ENCODE measurements around the gene SETD6. TPM values are rescaled to one million over a fixed set of nuclear protein-coding genes. Genes with fewer than 3 reads are reported as not detected.

Gene SETD6
- total and polyA plus RNA-seq, 2 of the 13 experiments (the other 11 are each of a cell fraction or from before 2014, with no cell fraction given) = 24.0 to 25.7 TPM

GRCh38 chr16:58548378-58548777 lies 33.1 kb downstream of the SETD6 start:
- Histone ChIP-seq H3K4me3 (replicated peaks in 1 of 3; ENCODE audit: insufficient read depth in 1 of 3, low read depth in 2 of 3, low read length in 3 of 3) (no peak overlapping the region), H4K20me1 (ENCODE audit: insufficient read depth, low read length) (0 out of 2 replicates have a peak, but pooled peaks cover 3% of the 10 kb centered on the region), H3K9me3 (ENCODE audit: low read length) (no peaks in the 10 kb centered on the region), H3K27ac (ENCODE audit: extremely low read length, insufficient read depth, low read length) (no peak overlapping the region), H3K4me1 (ENCODE audit: insufficient read depth, low read length) (no peaks in the 10 kb centered on the region), H3K9ac (ENCODE audit: insufficient read depth, low read depth, low read length) (no peak overlapping the region), H3K27me3 (ENCODE audit: control insufficient read depth in 1 of 2, insufficient read depth in 2 of 2, low read length in 2 of 2) (no peaks in the 10 kb centered on the region), H3K4me2 (ENCODE audit: low read depth, low read length) (no peak overlapping the region), H3K79me2 (ENCODE audit: insufficient read depth, low read length) (no peaks in the 10 kb centered on the region), H2AFZ (ENCODE audit: low read length) (no peak overlapping the region), H3K36me3 (replicated peaks in 1 of 2; ENCODE audit: control insufficient read depth in 1 of 2, insufficient read depth in 2 of 2, low read length in 2 of 2) (peaks cover 35 to 97% of the 10 kb centered on the region in 2 experiments)
- no peak for ATAC-seq
- WGBS (ENCODE audit: low lambda C conversion rate) = 92% methylated on average over 2 of the region's 2 CpGs
- no peak for TF ChIP-seq ZNF12 (CRISPR knock-in tag; IDR thresholded peaks at IDR 0.05)
- no peak for TF ChIP-seq ZNF777 (CRISPR knock-in tag; IDR thresholded peaks at IDR 0.05)
- no peak for TF ChIP-seq CC2D1A (CRISPR knock-in tag; IDR thresholded peaks at IDR 0.05)
- no peak for TF ChIP-seq PRMT3 (CRISPR knock-in tag; IDR thresholded peaks at IDR 0.05; ENCODE audit: borderline replicate concordance, low read depth)
- no peak for TF ChIP-seq TBX3 (IDR thresholded peaks at IDR 0.05; ENCODE audit: borderline replicate concordance)
- no peak for TF ChIP-seq ZNF253 (CRISPR knock-in tag; IDR thresholded peaks at IDR 0.05; ENCODE audit: borderline replicate concordance)
- TF ChIP-seq ZGPAT (CRISPR knock-in tag; IDR thresholded peaks at IDR 0.05) = no peak
- no peak for TF ChIP-seq NRL (CRISPR knock-in tag; IDR thresholded peaks at IDR 0.05; ENCODE audit: borderline replicate concordance)
- TF ChIP-seq JDP2 (CRISPR knock-in tag; IDR thresholded peaks at IDR 0.05; ENCODE audit: borderline replicate concordance) = no peak
- TF ChIP-seq KDM2A (CRISPR knock-in tag; IDR thresholded peaks at IDR 0.05; ENCODE audit: borderline replicate concordance, low read depth) = no peak
- no peak for TF ChIP-seq GLMP (CRISPR knock-in tag; IDR thresholded peaks at IDR 0.05; ENCODE audit: borderline replicate concordance)
- TF ChIP-seq ARID3A (IDR thresholded peaks at IDR 0.05; ENCODE audit: low read depth, low read length) = no peak
- TF ChIP-seq TOE1 (CRISPR knock-in tag; IDR thresholded peaks at IDR 0.05) = no peak
- intact Hi-C loops (cut with micrococcal nuclease; ENCODE audit: unreplicated experiment) = loop anchor here (5.0 kb wide), 1 partner anchor 34 kb away; no protein-coding TSS in a partner anchor
- CTCF ChIA-PET (ENCODE audit: low intra/inter-chr PET ratio, low total read pairs) = no interaction called here
- no TSS peak for BruUV-seq (replicated peaks)
- in situ Hi-C loops (cut with HindIII; ENCODE audit: extremely low pct_ligation_motif_present, low pct_unique_long_range_greater_than_20kb) = no loop called here
- DNase-seq (ENCODE audit: low spot score) = no peak
- POLR2A ChIA-PET = interaction anchor here (0.8 kb wide), 1 partner anchor 9 kb away, joined by 4 read pairs; no protein-coding TSS in a partner anchor
- no peak for FAIRE-seq

Measured in HepG2 (cell line).